T-helper 2 cell treated with Interferon-gamma antibody and Interleukin-4, amounts not matched to agents 100 ng/mL and 5 ng/mL, for 36 hours (primary cell): ENCODE data around the gene RPL31. TPM values are rescaled to one million over a fixed set of nuclear protein-coding genes. Genes with fewer than 3 reads are reported as not detected.

ENCODE experiments used
- intact Hi-C: fragments of 100-400 bp; cut with micrococcal nuclease; formaldehyde crosslinking; loops from one replicate; pipeline ENCODE4 v1.15.1; 2023
- total RNA-seq: library from RNA; stranded (reverse); gene quantifications from 2 replicates; pipeline ENCODE4 v1.2.3, GENCODE V29; 2022

Gene RPL31
- 1,169 and 1,216 TPM in 2 replicates for total RNA-seq

- intact Hi-C loops = loop anchor here (1.0 to 5.0 kb wide), 5 partner anchors 150 to 710 kb away; partner anchors contain the start of genes CNOT11, PDCL3, RNF149 and TBC1D8
Observed at GRCh38 chr2:101001691-101002561, at the start of gene RPL31. Gene RPL31, plus strand, starts transcription at chr2:101002289. Its CDS starts 413 bp downstream, at chr2:101002702.

DNA sequence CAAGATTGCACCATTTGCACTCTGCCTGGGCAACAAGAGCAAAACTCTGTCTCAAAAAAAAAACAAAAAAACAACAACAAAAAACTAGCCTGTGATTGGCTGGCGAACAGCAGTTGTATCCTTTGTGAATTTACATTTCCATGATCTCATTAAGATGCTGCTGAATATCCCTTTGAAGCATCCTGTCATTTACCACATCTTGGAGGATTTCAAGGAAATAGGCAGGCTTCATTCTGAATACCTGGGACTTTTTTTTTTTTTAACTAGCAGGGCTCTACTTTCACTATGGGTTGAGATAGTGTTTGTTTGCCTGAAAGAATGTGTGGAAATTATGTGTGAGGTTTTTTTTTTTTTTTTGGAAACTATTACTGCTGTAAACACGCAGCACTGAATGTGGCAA lies 49.6 kb upstream of the RPL31 start:
- intact Hi-C loops = no loop called here

DNA sequence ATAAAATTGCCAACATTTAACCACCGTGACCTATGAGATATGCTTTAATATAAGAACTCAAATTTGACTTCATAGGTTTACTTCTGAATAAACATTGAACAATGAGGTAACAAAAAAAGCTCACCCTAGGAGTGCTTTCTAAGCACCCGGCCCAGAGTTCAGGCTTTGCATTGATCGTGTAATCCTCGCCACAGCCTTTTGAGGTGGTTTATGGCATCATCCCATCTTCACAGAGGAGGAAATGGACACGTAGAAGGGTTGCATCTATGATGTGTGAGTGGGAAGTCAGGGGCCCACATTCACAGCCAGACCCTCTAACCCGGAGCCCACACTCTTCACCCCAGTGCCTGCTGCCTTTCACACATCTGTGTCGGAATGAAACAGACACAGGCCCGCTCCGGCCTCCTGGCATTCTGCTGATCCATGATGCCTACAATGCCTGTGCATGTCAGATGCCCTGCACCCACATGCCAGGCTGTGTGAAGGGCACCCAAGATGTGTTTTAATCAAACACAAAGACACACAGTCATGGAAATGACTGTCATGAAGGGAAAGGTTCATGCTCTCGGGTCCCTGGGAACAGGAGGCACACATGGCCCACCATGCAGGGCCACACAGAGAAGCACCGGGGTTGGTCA lies 48.6 kb upstream of the RPL31 start:
- intact Hi-C loops = no loop called here

GRCh38 chr2:100954044-100954420 lies 48.1 kb upstream of the RPL31 start:
- intact Hi-C loops = no loop called here

GRCh38 chr2:100955226-100955625 lies 46.9 kb upstream of the RPL31 start:
- intact Hi-C loops = no loop called here

DNA sequence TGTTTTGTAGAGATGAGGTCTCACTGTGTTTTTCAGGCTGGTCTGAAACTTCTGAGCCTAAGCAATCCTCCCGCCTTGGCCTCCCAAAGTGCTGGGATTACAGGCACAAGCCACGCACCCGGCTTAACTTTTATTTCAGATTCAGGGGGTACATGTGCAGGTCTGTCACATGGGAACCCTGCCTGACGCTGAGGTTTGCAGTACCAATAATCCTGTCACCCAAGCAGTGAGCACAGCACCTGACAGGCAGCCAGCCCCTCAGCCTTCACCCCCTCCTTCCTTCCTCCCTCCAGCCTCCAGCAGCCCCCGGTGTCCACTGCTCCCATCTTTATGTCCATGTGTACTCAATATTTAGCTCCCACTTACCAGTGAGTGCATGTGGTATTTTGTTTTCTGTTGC lies 46.0 kb upstream of the RPL31 start:
- intact Hi-C loops = no loop called here

GRCh38 chr2:100957996-100958653 lies 44.0 kb upstream of the RPL31 start:
- intact Hi-C loops = no loop called here

- intact Hi-C loops = no loop called here
Observed at GRCh38 chr2:100959225-100959880, 42.7 kb upstream of the RPL31 start.

DNA sequence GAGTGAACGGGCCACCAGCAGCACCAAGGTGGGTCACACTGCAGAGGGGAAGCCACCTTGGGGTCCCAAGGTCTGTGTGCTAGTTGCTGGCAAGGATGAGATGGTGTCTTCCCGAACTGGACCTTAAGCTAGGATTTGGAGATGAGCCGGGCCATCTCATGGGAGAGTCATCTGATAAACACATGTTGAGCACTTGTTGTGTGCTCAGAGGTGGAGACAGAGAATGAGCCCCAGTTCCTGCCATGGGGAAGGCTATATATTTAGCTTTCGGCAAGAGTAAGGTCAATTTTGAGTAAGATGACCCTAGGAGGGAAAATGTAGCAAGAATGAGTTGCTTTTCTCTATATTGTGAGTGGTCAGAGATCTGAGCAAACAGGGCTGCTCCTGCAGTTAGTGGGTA lies 41.4 kb upstream of the RPL31 start:
- intact Hi-C loops = no loop called here

GRCh38 chr2:100962366-100963025 lies 39.6 kb upstream of the RPL31 start:
- intact Hi-C loops = no loop called here

- intact Hi-C loops = no loop called here
Observed at GRCh38 chr2:100963026-100963375, 39.1 kb upstream of the RPL31 start.

DNA sequence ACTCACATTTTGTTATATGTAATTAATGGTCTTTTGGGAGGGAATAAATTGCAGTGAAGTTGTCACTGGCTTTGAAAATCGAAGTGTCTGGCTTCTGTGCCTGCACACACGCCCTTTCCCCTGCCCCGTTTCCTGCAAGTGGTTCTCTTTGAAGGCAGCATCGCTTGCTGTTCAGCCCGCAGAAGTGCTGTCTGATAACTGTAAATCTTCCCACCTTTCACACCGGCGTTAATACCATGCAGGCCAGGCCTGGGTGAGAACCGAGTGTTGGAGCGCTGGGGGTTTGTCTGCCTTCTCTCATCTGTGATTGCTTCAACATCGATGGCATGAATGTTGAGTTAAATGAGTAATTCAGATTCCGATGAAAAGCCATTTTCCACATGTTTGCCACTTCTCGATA lies 37.9 kb upstream of the RPL31 start:
- intact Hi-C loops = no loop called here

DNA sequence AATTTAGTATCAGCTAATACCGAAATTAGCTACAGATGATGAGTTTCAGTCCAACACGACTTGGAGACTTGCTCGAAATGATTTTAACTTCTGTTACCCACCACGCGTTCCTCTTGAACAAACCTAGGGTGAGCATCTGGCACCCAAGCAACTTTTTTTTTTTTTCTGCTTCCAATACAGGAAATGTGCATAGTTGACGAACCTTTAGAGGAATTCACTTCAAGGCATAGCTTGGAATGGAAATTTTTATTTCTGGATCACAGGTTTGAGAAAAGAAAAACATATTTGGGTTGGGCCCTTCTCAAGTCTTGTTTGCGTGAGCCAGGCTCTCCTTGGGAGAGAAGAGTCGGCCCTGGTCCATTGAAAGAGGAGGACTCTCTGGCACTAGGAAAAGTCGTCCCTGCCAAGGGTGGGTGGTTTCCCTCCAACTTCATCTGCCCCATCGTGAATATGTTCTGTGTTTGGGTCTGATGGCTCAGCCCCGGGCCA lies 37.4 kb upstream of the RPL31 start:
- intact Hi-C loops = no loop called here

DNA sequence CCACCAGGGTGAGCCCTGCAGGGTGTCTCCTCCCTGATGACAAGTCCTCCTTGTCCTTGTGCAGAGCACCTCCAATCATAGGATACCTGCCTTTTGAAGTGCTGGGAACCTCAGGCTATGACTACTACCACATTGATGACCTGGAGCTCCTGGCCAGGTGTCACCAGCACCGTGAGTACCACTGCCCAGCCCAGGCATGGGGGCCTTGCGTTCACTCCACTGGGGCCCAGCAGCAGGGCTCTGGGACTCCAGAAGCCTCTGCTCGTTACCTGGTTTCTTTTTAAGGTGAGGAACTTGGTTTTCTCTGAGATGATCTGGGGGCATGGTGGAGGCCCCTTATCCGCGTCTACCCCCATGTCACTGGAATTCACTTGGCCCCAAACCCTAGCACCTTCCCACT lies 36.5 kb upstream of the RPL31 start:
- intact Hi-C loops = no loop called here

GRCh38 chr2:100967716-100968115 lies 34.4 kb upstream of the RPL31 start:
- intact Hi-C loops = no loop called here

DNA sequence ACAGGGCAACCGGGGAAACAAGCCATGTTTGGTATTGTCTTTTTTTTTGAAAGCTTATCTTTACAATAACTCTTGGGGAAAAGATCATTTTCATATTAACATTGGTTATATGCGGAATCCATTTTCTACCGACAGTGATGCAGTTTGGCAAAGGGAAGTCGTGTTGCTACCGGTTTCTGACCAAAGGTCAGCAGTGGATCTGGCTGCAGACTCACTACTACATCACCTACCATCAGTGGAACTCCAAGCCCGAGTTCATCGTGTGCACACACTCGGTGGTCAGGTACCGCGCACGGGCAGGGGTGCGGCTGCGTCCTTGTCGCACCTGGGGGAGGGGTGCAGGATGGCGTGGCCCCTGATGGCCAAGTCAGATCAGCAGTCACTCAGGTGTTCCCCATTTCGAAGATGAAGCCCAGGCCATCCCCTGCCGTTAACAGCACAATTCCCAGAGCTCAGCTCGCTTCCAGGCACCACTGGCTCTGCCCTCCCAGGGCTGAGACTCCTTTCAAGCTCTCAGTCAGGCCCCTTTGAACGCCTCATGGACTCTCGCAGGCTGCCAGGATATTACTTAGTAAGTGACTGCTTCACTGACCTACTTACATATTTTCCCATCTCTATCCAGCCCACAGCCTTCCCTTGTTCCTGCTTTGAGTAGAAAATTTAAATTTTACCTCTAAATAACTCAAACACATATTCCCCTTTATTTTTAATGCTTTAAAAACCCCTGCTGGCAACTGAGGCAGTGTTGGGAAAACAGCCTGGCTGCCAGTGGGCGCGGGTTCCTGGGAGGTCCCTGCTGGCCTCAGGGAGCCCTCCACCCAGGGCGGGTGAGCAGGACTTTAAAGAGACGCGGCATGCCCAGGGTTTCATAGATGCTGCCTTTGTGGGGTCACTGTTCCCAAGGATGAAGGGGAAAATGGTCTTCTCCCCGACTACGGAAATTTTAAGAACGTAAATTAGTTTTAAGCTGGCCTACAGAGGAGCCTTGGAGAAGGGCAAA lies 33.6 kb upstream of the RPL31 start:
- intact Hi-C loops = no loop called here

GRCh38 chr2:100969998-100970397 lies 32.1 kb upstream of the RPL31 start:
- intact Hi-C loops = no loop called here

DNA sequence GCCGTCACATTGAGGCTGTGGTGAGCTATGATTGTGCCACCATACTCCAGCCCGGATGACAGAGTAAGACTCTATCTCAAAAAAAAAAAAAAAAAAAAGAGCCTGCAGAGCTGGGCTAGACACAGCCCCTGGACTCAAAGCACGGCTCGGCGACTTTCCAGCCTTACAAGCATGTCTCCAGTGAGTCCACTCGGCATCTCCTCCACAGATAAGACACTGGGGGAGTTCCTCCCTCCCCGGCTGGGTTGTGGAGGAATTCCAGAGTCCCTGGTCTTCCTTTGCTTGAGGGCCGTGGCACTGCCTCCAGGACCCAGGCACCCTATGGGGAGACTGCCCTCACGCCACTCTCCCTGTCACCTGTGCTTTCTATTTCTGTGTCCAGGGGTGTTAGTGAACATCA lies 30.9 kb upstream of the RPL31 start:
- intact Hi-C loops = no loop called here

DNA sequence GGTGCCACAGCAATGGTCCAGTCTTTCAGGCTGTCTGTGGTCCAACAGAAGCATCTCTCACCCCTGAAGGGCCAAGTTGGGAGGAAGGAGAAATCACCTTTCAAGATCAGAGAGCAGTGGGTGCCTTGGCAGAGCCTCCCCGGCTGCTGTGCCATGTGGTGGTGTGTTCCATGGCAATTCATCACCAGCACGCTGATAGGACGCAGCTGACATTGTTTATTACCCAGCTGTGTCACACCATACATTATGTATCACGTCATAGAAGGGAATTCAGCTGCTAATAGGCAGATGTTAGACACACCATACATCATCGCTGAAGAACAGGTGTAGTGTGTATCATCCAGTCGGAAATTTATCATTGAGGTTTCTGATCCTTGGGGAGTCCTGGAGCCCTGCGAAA lies 29.6 kb upstream of the RPL31 start:
- intact Hi-C loops = no loop called here
